ENCODE results near the gene EMD. TPM values are rescaled to one million over a fixed set of nuclear protein-coding genes. Genes with fewer than 3 reads are reported as not detected.

EMD gene
- total and polyA plus RNA-seq, 12 donors = 47.8 to 170 (median 59.6) TPM

- ATAC-seq = no peak
- TF ChIP-seq, protein P1, sequence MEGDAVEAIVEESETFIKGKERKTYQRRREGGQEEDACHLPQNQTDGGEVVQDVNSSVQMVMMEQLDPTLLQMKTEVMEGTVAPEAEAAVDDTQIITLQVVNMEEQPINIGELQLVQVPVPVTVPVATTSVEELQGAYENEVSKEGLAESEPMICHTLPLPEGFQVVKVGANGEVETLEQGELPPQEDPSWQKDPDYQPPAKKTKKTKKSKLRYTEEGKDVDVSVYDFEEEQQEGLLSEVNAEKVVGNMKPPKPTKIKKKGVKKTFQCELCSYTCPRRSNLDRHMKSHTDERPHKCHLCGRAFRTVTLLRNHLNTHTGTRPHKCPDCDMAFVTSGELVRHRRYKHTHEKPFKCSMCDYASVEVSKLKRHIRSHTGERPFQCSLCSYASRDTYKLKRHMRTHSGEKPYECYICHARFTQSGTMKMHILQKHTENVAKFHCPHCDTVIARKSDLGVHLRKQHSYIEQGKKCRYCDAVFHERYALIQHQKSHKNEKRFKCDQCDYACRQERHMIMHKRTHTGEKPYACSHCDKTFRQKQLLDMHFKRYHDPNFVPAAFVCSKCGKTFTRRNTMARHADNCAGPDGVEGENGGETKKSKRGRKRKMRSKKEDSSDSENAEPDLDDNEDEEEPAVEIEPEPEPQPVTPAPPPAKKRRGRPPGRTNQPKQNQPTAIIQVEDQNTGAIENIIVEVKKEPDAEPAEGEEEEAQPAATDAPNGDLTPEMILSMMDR (IDR thresholded peaks at IDR 0.05) = no peak
- Histone ChIP-seq H3K27ac (no peak overlapping the region), H3K36me3 (peaks cover 0 to 57% (median 24%) of the 10 kb centered on the region in 9 donors), H3K9me3 (no peaks in the 10 kb centered on the region), H3K27me3 (no peaks in the 10 kb centered on the region), H3K4me1 (peaks cover 0 to 33% (median 3%) of the 10 kb centered on the region in 9 donors), H3K4me3 (no peak overlapping the region)
- peak in 1 of 2 donors; percentile 3 for DNase-seq
- intact Hi-C loops (cut with DNase I) = no loop called here
- 88 to 93% methylated on average over 15 to 24 of the region's 24 CpGs for WGBS, 2 donors
These were observed 30.3 kb upstream of the EMD start for GRCh38 chrX:154348646-154349358.

GRCh38 chrX:154349359-154349935, 29.6 kb upstream of the EMD start:
- peak overlapping the region in 1 of 10 donors; percentile 16 for H3K27ac ChIP-seq
- H3K4me3 ChIP-seq = no peak overlapping the region
- WGBS, 2 donors = 56 to 69% methylated on average over 14 to 19 of the region's 19 CpGs
- DNase-seq (no peak), ATAC-seq (no peak)
- intact Hi-C loops (cut with DNase I) = no loop called here
- H3K27me3 ChIP-seq = no peaks in the 10 kb centered on the region
- peaks cover 0 to 64% (median 28%) of the 10 kb centered on the region in 9 donors for H3K36me3 ChIP-seq
- peaks cover 0 to 33% (median 3%) of the 10 kb centered on the region in 9 donors for H3K4me1 ChIP-seq
- TF ChIP-seq, protein P1 (IDR thresholded peaks at IDR 0.05) = no peak
- no peaks in the 10 kb centered on the region for H3K9me3 ChIP-seq

DNA sequence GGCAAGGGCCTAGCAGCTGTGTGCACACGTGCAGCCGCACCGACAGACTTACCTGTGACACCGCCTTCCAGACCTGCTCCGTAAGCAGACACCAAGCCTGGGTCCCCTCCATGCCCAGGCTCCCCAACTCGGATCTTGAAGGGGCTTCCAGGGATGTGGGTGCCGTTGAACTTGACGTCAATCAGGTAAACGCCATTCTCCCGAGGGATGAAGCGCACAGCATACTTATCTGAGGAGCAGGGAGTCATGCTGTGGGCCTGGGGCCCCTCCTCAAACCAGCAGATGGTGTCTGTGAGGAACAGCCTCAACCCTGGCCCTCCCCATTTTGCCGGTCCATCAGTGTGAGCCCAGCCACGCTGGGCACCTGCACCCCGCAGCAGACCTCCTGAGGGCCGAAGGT, 29.1 kb upstream of the EMD start:
- ATAC-seq (no peak), DNase-seq (no peak)
- Histone ChIP-seq H3K4me3 (no peak overlapping the region), H3K4me1 (peaks cover 0 to 33% (median 3%) of the 10 kb centered on the region in 9 donors), H3K9me3 (no peaks in the 10 kb centered on the region), H3K36me3 (peaks cover 0 to 69% (median 32%) of the 10 kb centered on the region in 9 donors), H3K27ac (no peak overlapping the region), H3K27me3 (no peaks in the 10 kb centered on the region)
- TF ChIP-seq, protein P1 (IDR thresholded peaks at IDR 0.05) = no peak
- intact Hi-C loops (cut with DNase I) = no loop called here
- WGBS, 2 donors = 79 to 80% methylated on average over 15 of the region's 15 CpGs

- no peak overlapping the region for H3K4me3 ChIP-seq
- H3K9me3 ChIP-seq = no peaks in the 10 kb centered on the region
- no peak for DNase-seq
- TF ChIP-seq, protein P1 (IDR thresholded peaks at IDR 0.05) = no peak
- H3K27me3 ChIP-seq = no peaks in the 10 kb centered on the region
- no peak for ATAC-seq
- WGBS, 2 donors = 78 to 82% methylated on average over 17 to 19 of the region's 19 CpGs
- intact Hi-C loops (cut with DNase I) = no loop called here
- peaks cover 0 to 75% (median 32%) of the 10 kb centered on the region in 9 donors for H3K36me3 ChIP-seq
- peak overlapping the region in 1 of 10 donors; percentile 56 for H3K27ac ChIP-seq
- peaks cover 0 to 33% (median 3%) of the 10 kb centered on the region in 9 donors for H3K4me1 ChIP-seq
These were observed 28.5 kb upstream of the EMD start for GRCh38 chrX:154350429-154351182.
